Osteocyte (in vitro differentiated cells): Measurements from ENCODE around the gene MED13L. TPM values are rescaled to one million over a fixed set of nuclear protein-coding genes. Genes with fewer than 3 reads are reported as not detected.
A peak's percentile ranks its signal among the peaks of the same experiment; 100 is the strongest.
"Not testable (repeated sequence)": the region's sequence is repeated elsewhere in the genome, so short reads cannot be mapped to it uniquely, and the experiment has no call there.

Source experiments
- DNase-seq: peaks from one replicate; pipeline ENCODE4 v3.0.0; 2021; ENCODE audit warnings: mixed read lengths; ENCODE audit not compliant: unreplicated experiment; ENCODE audit errors: extremely low spot score
- H3K27ac Mint-ChIP-seq: one replicate; pipeline ENCODE4 v1.8.0; 2021; ENCODE audit warnings: mild to moderate bottlenecking, mixed read lengths; ENCODE audit not compliant: unreplicated experiment
- H3K27me3 Mint-ChIP-seq: one replicate; pipeline ENCODE4 v1.8.0; 2021; ENCODE audit warnings: mixed read lengths; ENCODE audit not compliant: unreplicated experiment
- H3K36me3 Mint-ChIP-seq: one replicate; pipeline ENCODE4 v1.8.0; 2021; ENCODE audit warnings: mixed read lengths; ENCODE audit not compliant: unreplicated experiment
- H3K4me1 Mint-ChIP-seq: one replicate; pipeline ENCODE4 v1.8.0; 2021; ENCODE audit warnings: mixed read lengths; ENCODE audit not compliant: unreplicated experiment
- H3K4me3 Mint-ChIP-seq: one replicate; pipeline ENCODE4 v1.8.0; 2021; ENCODE audit warnings: mild to moderate bottlenecking, moderate library complexity, mixed read lengths; ENCODE audit not compliant: unreplicated experiment
- H3K9me3 Mint-ChIP-seq: one replicate; pipeline ENCODE4 v1.8.0; 2021; ENCODE audit warnings: mixed read lengths; ENCODE audit not compliant: unreplicated experiment
- CTCF ChIP-seq: fragments of 200-600 bp; sonication (generic); IDR thresholded peaks from 2 replicates; pipeline ENCODE4 v1.5.0; 2021; ENCODE audit warnings: antibody characterized with exemption, mild to moderate bottlenecking, moderate library complexity
- total RNA-seq: library from RNA; stranded (reverse); gene quantifications from 2 replicates; pipeline ENCODE4 v1.2.1, GENCODE V29; 2021

The MED13L gene
- total RNA-seq, 1 donor from 2014 or later: 229 TPM

GRCh38 chr12:116136340-116136739 is 141.2 kb downstream of the MED13L start:
- Mint-ChIP-seq H3K4me3 (no peak overlapping the region), H3K9me3 (no peaks in the 10 kb centered on the region), H3K4me1 (peaks cover 84% of the 10 kb centered on the region), H3K36me3 (no peaks in the 10 kb centered on the region), H3K27me3 (no peaks in the 10 kb centered on the region), H3K27ac (peak overlapping the region; percentile 77)
- no peak for TF ChIP-seq CTCF
- no peak for DNase-seq

GRCh38 chr12:116135209-116135930 is 142.1 kb downstream of the MED13L start:
- Mint-ChIP-seq H3K27ac (peak overlapping the region; percentile 77), H3K36me3 (no peaks in the 10 kb centered on the region)
- no peak for DNase-seq

GRCh38 chr12:116133636-116134214 is 143.8 kb downstream of the MED13L start:
- Mint-ChIP-seq H3K27me3 (no peaks in the 10 kb centered on the region), H3K36me3 (no peaks in the 10 kb centered on the region), H3K4me3 (no peak overlapping the region), H3K9me3 (no peaks in the 10 kb centered on the region), H3K27ac (peak overlapping the region; percentile 76), H3K4me1 (peaks cover 87% of the 10 kb centered on the region)
- no peak for TF ChIP-seq CTCF
- DNase-seq: no peak

More at GRCh38 chr12:116135209-116135930, 142.1 kb downstream of the MED13L start:
- Mint-ChIP-seq H3K9me3 (no peaks in the 10 kb centered on the region), H3K4me3 (no peak overlapping the region), H3K27me3 (no peaks in the 10 kb centered on the region), H3K4me1 (peaks cover 86% of the 10 kb centered on the region)
- TF ChIP-seq CTCF: no peak

GRCh38 chr12:116133149-116133548 is 144.3 kb downstream of the MED13L start:
- H3K9me3 Mint-ChIP-seq: no peaks in the 10 kb centered on the region

GRCh38 chr12:116131987-116132386 is 145.5 kb downstream of the MED13L start:
- not testable (repeated sequence) for H3K9me3 Mint-ChIP-seq, H3K27me3 Mint-ChIP-seq, H3K36me3 Mint-ChIP-seq, DNase-seq, H3K4me3 Mint-ChIP-seq, H3K27ac Mint-ChIP-seq
- peaks cover 88% of the 10 kb centered on the region for H3K4me1 Mint-ChIP-seq

More at GRCh38 chr12:116133149-116133548, 144.3 kb downstream of the MED13L start:
- Mint-ChIP-seq H3K27ac (peak overlapping the region; percentile 76), H3K4me3 (no peak overlapping the region), H3K27me3 (no peaks in the 10 kb centered on the region), H3K36me3 (no peaks in the 10 kb centered on the region), H3K4me1 (peaks cover 86% of the 10 kb centered on the region)
- no peak for DNase-seq
- no peak for TF ChIP-seq CTCF
